Breast epithelium (tissue), 4 donors: Measurements from ENCODE around the gene CBY2. TPM values are rescaled to one million over a fixed set of nuclear protein-coding genes. Genes with fewer than 3 reads are reported as not detected.
"Not testable (repeated sequence)": the region's sequence is repeated elsewhere in the genome, so short reads cannot be mapped to it uniquely, and the experiment has no call there.

Experiments used
- DNase-seq, 2 donors: peaks; one replicate each; pipeline ENCODE4 v3.0.0-alpha.2; 2019; ENCODE audit warnings: low spot score in 2 of 2
- H3K27ac ChIP-seq, 2 donors: fragments of 200-600 bp; sonication (generic) in 1 of 2; one replicate each; pipeline ENCODE4 v1.5.1; 2016 to 2019; ENCODE audit warnings: mild to moderate bottlenecking in 1 of 2
- H3K27me3 ChIP-seq, 2 donors: fragments of 200-600 bp; sonication (generic) in 1 of 2; one replicate each; pipeline versions ENCODE4 v1.5.1 to v1.6.0; 2017 to 2019; ENCODE audit warnings: control low read depth in 1 of 2, mild to moderate bottlenecking in 1 of 2
- H3K36me3 ChIP-seq: fragments of 200-600 bp; one replicate; pipeline ENCODE4 v1.5.1; 2019
- H3K4me1 ChIP-seq, 2 donors: fragments of 200-600 bp; sonication (generic); one replicate each; pipeline ENCODE4 v1.5.1; 2016 to 2019; ENCODE audit warnings: control low read depth in 1 of 2
- H3K4me3 ChIP-seq, 3 donors: fragments of 200-600 bp; sonication (generic); 1 replicate in 2 of 3; 2 replicates in 1 of 3; pipeline ENCODE4 v1.5.1; 2016 to 2019; ENCODE audit warnings: mild to moderate bottlenecking in 3 of 3, moderate library complexity in 2 of 3
- H3K9me3 ChIP-seq, 2 donors: fragments of 200-600 bp; sonication (generic) in 1 of 2; one replicate each; pipeline ENCODE4 v1.5.1; 2016 to 2019; ENCODE audit warnings: control low read depth in 1 of 2
- POLR2A ChIP-seq: fragments of 450-650 bp; IDR thresholded peaks from one replicate; pipeline ENCODE4 v1.6.1; 2016; ENCODE audit warnings: antibody characterized with exemption, mild to moderate bottlenecking, moderate library complexity
- POLR2AphosphoS5 ChIP-seq, 3 donors: sonication (generic); formaldehyde crosslinking; IDR thresholded peaks; one replicate each; pipeline ENCODE4 v1.6.1; 2017; ENCODE audit warnings: antibody characterized with exemption in 3 of 3
- intact Hi-C: fragments of 100-400 bp; cut with DNase I; formaldehyde crosslinking; loops from one replicate; pipeline ENCODE4 v1.15.1; 2023; ENCODE audit warnings: low total_unique reads
- total RNA-seq, 3 donors: library from RNA; depleted of rRNA; stranded (reverse); fragments of >200 nt; gene quantifications; one replicate each; pipeline ENCODE4 v1.1.0, GENCODE V29; 2016
- TF ChIP-seq, protein P1 (sequence below), 3 donors: fragments of 450-650 bp; IDR thresholded peaks; one replicate each; pipeline ENCODE4 v1.5.1; 2016 to 2017; ENCODE audit warnings: antibody characterized with exemption in 3 of 3, mild to moderate bottlenecking in 3 of 3, moderate library complexity in 3 of 3

CBY2 gene, protein sequence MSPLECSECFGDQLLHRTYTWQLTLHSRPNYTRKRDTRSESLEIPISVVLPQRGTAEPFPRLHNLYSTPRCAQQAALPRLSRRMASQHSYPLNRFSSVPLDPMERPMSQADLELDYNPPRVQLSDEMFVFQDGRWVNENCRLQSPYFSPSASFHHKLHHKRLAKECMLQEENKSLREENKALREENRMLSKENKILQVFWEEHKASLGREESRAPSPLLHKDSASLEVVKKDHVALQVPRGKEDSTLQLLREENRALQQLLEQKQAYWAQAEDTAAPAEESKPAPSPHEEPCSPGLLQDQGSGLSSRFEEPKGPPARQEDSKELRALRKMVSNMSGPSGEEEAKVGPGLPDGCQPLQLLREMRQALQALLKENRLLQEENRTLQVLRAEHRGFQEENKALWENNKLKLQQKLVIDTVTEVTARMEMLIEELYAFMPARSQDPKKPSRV
- not detected for total RNA-seq

GRCh38 chr13:45702088-45702487, at the start of gene CBY2:
TSS of gene CBY2 (plus strand) at chr13:45702320. CDS start at chr13:45702391, 71 bp downstream.
- no peaks in the 10 kb centered on the region for H3K27me3 ChIP-seq
- H3K9me3 ChIP-seq, result no peaks in the 10 kb centered on the region
- H3K4me3 ChIP-seq, result no peak within 1 kb of the TSS
- no peaks in the 10 kb centered on the region for H3K36me3 ChIP-seq
- DNase-seq, result no peak
- no peak within 1 kb of the TSS for H3K27ac ChIP-seq
- no peak for TF ChIP-seq POLR2AphosphoS5 (IDR thresholded peaks at IDR 0.05)
- TF ChIP-seq, protein P1, sequence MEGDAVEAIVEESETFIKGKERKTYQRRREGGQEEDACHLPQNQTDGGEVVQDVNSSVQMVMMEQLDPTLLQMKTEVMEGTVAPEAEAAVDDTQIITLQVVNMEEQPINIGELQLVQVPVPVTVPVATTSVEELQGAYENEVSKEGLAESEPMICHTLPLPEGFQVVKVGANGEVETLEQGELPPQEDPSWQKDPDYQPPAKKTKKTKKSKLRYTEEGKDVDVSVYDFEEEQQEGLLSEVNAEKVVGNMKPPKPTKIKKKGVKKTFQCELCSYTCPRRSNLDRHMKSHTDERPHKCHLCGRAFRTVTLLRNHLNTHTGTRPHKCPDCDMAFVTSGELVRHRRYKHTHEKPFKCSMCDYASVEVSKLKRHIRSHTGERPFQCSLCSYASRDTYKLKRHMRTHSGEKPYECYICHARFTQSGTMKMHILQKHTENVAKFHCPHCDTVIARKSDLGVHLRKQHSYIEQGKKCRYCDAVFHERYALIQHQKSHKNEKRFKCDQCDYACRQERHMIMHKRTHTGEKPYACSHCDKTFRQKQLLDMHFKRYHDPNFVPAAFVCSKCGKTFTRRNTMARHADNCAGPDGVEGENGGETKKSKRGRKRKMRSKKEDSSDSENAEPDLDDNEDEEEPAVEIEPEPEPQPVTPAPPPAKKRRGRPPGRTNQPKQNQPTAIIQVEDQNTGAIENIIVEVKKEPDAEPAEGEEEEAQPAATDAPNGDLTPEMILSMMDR (IDR thresholded peaks at IDR 0.05), result no peak
- no peak for TF ChIP-seq POLR2A
- H3K4me1 ChIP-seq, result no peaks in the 10 kb centered on the region
- intact Hi-C loops, result no loop called here

- no peak overlapping the region for H3K27ac ChIP-seq
- no peaks in the 10 kb centered on the region for H3K36me3 ChIP-seq
- DNase-seq, result no peak
- intact Hi-C loops, result no loop called here
- no peaks in the 10 kb centered on the region for H3K27me3 ChIP-seq
- peaks cover 0 to 8% of the 10 kb centered on the region in 2 donors for H3K9me3 ChIP-seq
- no peaks in the 10 kb centered on the region for H3K4me1 ChIP-seq
- TF ChIP-seq POLR2A, result no peak
- TF ChIP-seq, protein P1 (IDR thresholded peaks at IDR 0.05), result no peak
- TF ChIP-seq POLR2AphosphoS5 (IDR thresholded peaks at IDR 0.05), result no peak
- H3K4me3 ChIP-seq, result no peak overlapping the region
Observed at GRCh38 chr13:45654633-45655349, 47.3 kb upstream of the CBY2 start.

DNA sequence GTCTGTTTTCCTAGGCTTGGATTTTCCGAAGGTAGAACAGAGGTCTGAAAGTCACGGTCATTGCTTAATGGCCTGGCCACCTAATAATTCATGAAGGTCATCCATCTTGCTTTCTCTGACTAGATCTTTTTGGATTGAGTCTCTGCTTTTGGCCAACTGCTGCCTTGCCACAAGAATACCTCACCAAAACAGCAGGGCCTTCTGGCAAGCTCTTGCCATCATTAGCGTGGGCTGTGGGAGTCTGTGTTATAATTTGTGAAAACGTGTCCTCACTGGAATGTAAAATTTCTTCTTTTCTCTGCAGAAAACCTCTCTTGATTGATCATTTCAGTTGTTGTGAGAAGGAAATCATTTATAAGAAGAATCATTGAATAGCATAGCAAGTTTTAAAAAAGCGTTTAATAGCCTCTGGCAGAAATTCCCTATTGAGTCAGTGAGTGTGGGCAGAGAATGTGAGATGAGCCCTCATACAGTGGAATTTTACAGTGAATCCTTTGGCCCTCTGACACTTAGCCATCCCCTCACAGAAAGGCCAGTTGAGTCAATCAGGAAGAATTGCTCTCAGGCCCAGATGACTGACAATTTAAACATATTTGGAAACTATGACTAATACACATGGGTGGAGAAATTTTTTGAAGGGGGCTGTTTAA, 43.4 kb upstream of the CBY2 start:
- H3K4me3 ChIP-seq, result no peak overlapping the region
- H3K36me3 ChIP-seq, result no peaks in the 10 kb centered on the region
- H3K27me3 ChIP-seq, result no peaks in the 10 kb centered on the region
- H3K4me1 ChIP-seq, result no peaks in the 10 kb centered on the region
- intact Hi-C loops, result no loop called here
- TF ChIP-seq POLR2AphosphoS5 (IDR thresholded peaks at IDR 0.05) (no peak), POLR2A (no peak)
- TF ChIP-seq, protein P1 (IDR thresholded peaks at IDR 0.05), result no peak
- no peak for DNase-seq
- H3K9me3 ChIP-seq, result peaks cover 0 to 8% of the 10 kb centered on the region in 2 donors
- H3K27ac ChIP-seq, result no peak overlapping the region

- no peak overlapping the region for H3K4me3 ChIP-seq
- no peaks in the 10 kb centered on the region for H3K36me3 ChIP-seq
- no peak overlapping the region for H3K27ac ChIP-seq
- DNase-seq, result no peak
- intact Hi-C loops, result no loop called here
- TF ChIP-seq, protein P1 (IDR thresholded peaks at IDR 0.05), result no peak
- no peak for TF ChIP-seq POLR2A
- no peak for TF ChIP-seq POLR2AphosphoS5 (IDR thresholded peaks at IDR 0.05)
- H3K4me1 ChIP-seq, result no peaks in the 10 kb centered on the region
- no peaks in the 10 kb centered on the region for H3K27me3 ChIP-seq
- peaks cover 0 to 8% of the 10 kb centered on the region in 2 donors for H3K9me3 ChIP-seq
Observed at GRCh38 chr13:45659536-45659935, 42.6 kb upstream of the CBY2 start.

- intact Hi-C loops, H3K36me3 ChIP-seq, DNase-seq, H3K27me3 ChIP-seq, H3K4me1 ChIP-seq, H3K4me3 ChIP-seq, H3K9me3 ChIP-seq, H3K27ac ChIP-seq: not testable (repeated sequence)
Observed at GRCh38 chr13:45660458-45660857, 41.7 kb upstream of the CBY2 start.
